ENCODE measurements around the gene HOTAIR.

- TF ChIP-seq POLR2A (IDR thresholded peaks at IDR 0.05), result no peak
- TF ChIP-seq CTCF (IDR thresholded peaks at IDR 0.05), result no peak
These were observed 48.5 kb upstream of the HOTAIR start for GRCh38 chr12:54022960-54023884.
